B cell (primary cell): Measurements from ENCODE around the gene USP7. TPM values are rescaled to one million over a fixed set of nuclear protein-coding genes. Genes with fewer than 3 reads are reported as not detected.

Source experiments
- ATAC-seq: fragments of 200-7000 bp; cut with Tn5 transposase; one replicate; pipeline ENCODE4 v1.10.0; 2021; ENCODE audit warnings: low read depth, mild to moderate bottlenecking, moderate number of reproducible peaks, moderate library complexity
- CTCF ChIA-PET: fragments of 350-600 bp; sonication (Branson Sonifier 250); formaldehyde crosslinking; loops from one replicate; lab custom pipeline; 2021; ENCODE audit warnings: antibody characterized with exemption, inconsistent platforms; lab: Charles Lee
- POLR2A ChIA-PET: fragments of 350-600 bp; sonication (Branson Sonifier 250); formaldehyde crosslinking; loops from one replicate; lab custom pipeline; 2021; ENCODE audit warnings: antibody characterized with exemption; lab: Charles Lee
- DNase-seq: peaks from one replicate; pipeline ENCODE4 v3.0.0; 2013
- H2AFZ ChIP-seq: 2 replicates; pipeline ENCODE4 v1.6.1; 2012; ENCODE audit warnings: mild to moderate bottlenecking, low read depth, low read length; ENCODE audit not compliant: insufficient read depth, poor library complexity, severe bottlenecking
- H3K27ac ChIP-seq, 2 donors: 1 replicate in 1 of 2; 2 replicates in 1 of 2; pipeline ENCODE4 v1.5.1; 2012 to 2013; ENCODE audit warnings: low read length in 2 of 2, mild to moderate bottlenecking in 2 of 2, moderate library complexity in 1 of 2
- H3K27me3 ChIP-seq, 4 experiments: fragments of 200-600 bp in 1 of 4; sonication (generic) in 1 of 4; replicated peaks in 1 of 4; 1 replicate in 2 of 4; 2 replicates in 2 of 4; pipeline versions ENCODE4 v1.6.1 to v1.7.0; 2013 to 2016; ENCODE audit warnings: low read length in 3 of 4, mild to moderate bottlenecking in 2 of 4, mixed read lengths in 1 of 4, moderate library complexity in 1 of 4; ENCODE audit not compliant: insufficient read depth in 4 of 4, control insufficient read depth in 3 of 4; ENCODE audit errors: control extremely low read depth in 1 of 4
- H3K36me3 ChIP-seq, 2 experiments: replicated peaks in 1 of 2; 1 replicate in 1 of 2; 2 replicates in 1 of 2; pipeline versions ENCODE4 v1.6.1 to v1.7.1; 2013; ENCODE audit warnings: low read length in 1 of 2; ENCODE audit not compliant: insufficient read depth in 2 of 2, control insufficient read depth in 1 of 2; ENCODE audit errors: control extremely low read depth in 1 of 2, extremely low read depth in 1 of 2
- H3K4me1 ChIP-seq, 2 donors: fragments of 200-600 bp in 1 of 2; sonication (generic) in 1 of 2; 1 replicate in 1 of 2; 2 replicates in 1 of 2; pipeline versions ENCODE4 v1.5.1 to v1.6.1; 2013 to 2017; ENCODE audit warnings: low read length in 2 of 2; ENCODE audit not compliant: control insufficient read depth in 2 of 2, insufficient read depth in 2 of 2
- H3K4me2 ChIP-seq: replicated peaks from 2 replicates; pipeline ENCODE3; 2012; ENCODE audit warnings: mild to moderate bottlenecking, low read depth, low read length; ENCODE audit not compliant: poor library complexity, severe bottlenecking
- H3K4me3 ChIP-seq, 5 experiments: fragments of 200-600 bp in 1 of 5; sonication (generic) in 1 of 5; 1 replicate in 3 of 5; 2 replicates in 2 of 5; pipeline versions ENCODE4 v1.5.1 to v1.7.0; 2011 to 2016; ENCODE audit warnings: low read length in 4 of 5, mild to moderate bottlenecking in 4 of 5, low read depth in 2 of 5, control low read depth in 1 of 5, moderate library complexity in 1 of 5; ENCODE audit not compliant: insufficient read depth in 1 of 5; ENCODE audit errors: control extremely low read depth in 1 of 5, extremely low read depth in 1 of 5
- H3K79me2 ChIP-seq: fragments of 200-600 bp; sonication (generic); one replicate; pipeline ENCODE4 v1.6.0; 2016; ENCODE audit warnings: low read length; ENCODE audit not compliant: control insufficient read depth, insufficient read depth
- H3K9ac ChIP-seq: fragments of 200-600 bp; sonication (generic); 2 replicates; pipeline ENCODE4 v1.6.1; 2017; ENCODE audit warnings: mild to moderate bottlenecking, low read length, moderate library complexity
- H3K9me3 ChIP-seq, 3 donors: one replicate each; pipeline versions ENCODE4 v1.6.1 to v1.7.1; 2013; ENCODE audit warnings: low read length in 2 of 3; ENCODE audit not compliant: control insufficient read depth in 2 of 3, insufficient read depth in 1 of 3; ENCODE audit errors: control extremely low read depth in 1 of 3
- H4K20me1 ChIP-seq: 2 replicates; pipeline ENCODE4 v1.6.0; 2012; ENCODE audit warnings: mild to moderate bottlenecking, low read length; ENCODE audit not compliant: insufficient read depth, control insufficient read depth, poor library complexity, severe bottlenecking
- H3K27ac Mint-ChIP-seq: one replicate; pipeline ENCODE4 v1.8.0; 2021; ENCODE audit warnings: mixed read lengths
- H3K27me3 Mint-ChIP-seq: one replicate; pipeline ENCODE4 v1.8.0; 2021; ENCODE audit warnings: mixed read lengths
- H3K4me1 Mint-ChIP-seq: one replicate; pipeline ENCODE4 v1.8.0; 2021; ENCODE audit warnings: mixed read lengths
- H3K4me3 Mint-ChIP-seq: one replicate; pipeline ENCODE4 v1.8.0; 2021; ENCODE audit warnings: mixed read lengths
- H3K9me3 Mint-ChIP-seq: one replicate; pipeline ENCODE4 v1.8.0; 2022; ENCODE audit warnings: mixed read lengths; ENCODE audit not compliant: insufficient read depth
- CTCF ChIP-seq: fragments of 200-600 bp; IDR thresholded peaks from one replicate; pipeline ENCODE4 v1.8.0; 2022; ENCODE audit warnings: antibody characterized with exemption, mild to moderate bottlenecking
- EZH2 ChIP-seq: IDR thresholded peaks from 2 replicates; pipeline ENCODE4 v1.6.1; 2012; ENCODE audit warnings: borderline replicate concordance, low read depth, mild to moderate bottlenecking, moderate library complexity, low read length; ENCODE audit not compliant: insufficient read depth, poor library complexity, severe bottlenecking
- WGBS: methylation state at CpG from one replicate; pipeline ENCODE4 v1.1.5; 2013; ENCODE audit warnings: missing lambda C conversion rate; ENCODE audit not compliant: insufficient coverage; 5-methylcytosine and 5-hydroxymethylcytosine counted together
- intact Hi-C: fragments of 100-400 bp; cut with micrococcal nuclease; formaldehyde crosslinking; loops from one replicate; pipeline ENCODE4 v1.10.0; 2022
- polyA minus RNA-seq: library from RNA; depleted of rRNA, polyadenylated mRNA; stranded (reverse); fragments of >200 nt; gene quantifications from 2 replicates; pipeline ENCODE4 v1.2.3, GENCODE V29; 2012
- polyA plus RNA-seq: library from polyadenylated mRNA; depleted of rRNA; stranded (reverse); fragments of >200 nt; gene quantifications from 2 replicates; pipeline ENCODE4 v1.2.3, GENCODE V29; 2012
- total RNA-seq, 2 donors: library from RNA; stranded (reverse); fragments of 120-200 nt in 1 of 2; gene quantifications; 1 replicate in 1 of 2; 2 replicates in 1 of 2; pipeline versions ENCODE4 v1.2.3 to v1.2.4, GENCODE V29; 2013 to 2022

The USP7 gene
- total RNA-seq (223 and 232 TPM in 2 replicates), polyA plus RNA-seq (27.4 and 65.3 TPM in 2 replicates), polyA minus RNA-seq (121 and 182 TPM in 2 replicates)
- 108 TPM for total RNA-seq (2013)

DNA sequence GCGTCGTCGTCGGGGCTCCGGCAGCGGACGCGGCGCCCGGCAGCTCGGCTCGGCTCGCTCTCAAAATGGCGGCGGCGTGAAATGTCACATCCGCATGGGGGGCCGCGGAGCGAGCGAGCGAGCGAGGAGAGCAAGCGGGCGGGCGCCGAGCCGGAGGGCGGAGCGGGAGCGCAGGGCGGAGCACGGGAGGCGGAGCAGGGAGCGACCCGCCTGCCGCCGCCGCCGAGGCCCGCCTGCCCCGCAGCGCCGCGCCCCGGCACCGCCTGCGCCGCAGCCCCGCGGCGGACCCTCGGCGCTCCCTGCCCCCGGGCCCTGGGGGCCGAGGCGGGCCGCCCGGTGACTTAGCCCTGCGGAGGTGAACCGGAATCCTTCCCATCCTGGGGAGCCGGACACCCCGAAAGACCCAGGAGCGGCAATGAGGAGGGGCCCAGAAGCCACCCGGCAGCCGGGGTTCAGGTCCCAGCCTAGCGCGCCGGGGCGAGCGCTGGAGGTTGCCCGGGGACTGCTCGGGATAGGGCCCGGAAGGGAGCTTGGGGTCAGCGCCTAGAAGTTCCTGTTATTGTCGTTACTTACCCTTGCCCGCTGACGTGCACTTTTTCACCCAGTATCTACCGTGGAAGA, at the start of gene USP7:
Gene USP7 (minus strand): TSS at position 86 of the 621 bp plus-strand sequence. CDS start 621 bp downstream, outside the sequence.
- H2AFZ ChIP-seq = peak within 1 kb of the TSS; percentile 70
- ChIA-PET CTCF (no interaction called here), POLR2A (interaction anchor here (0.5 to 1.0 kb wide), 3 partner anchors 9 to 1902 kb away, joined by 4 to 5 read pairs (median 5); partner anchors contain the start of gene HAPSTR1)
- intact Hi-C loops = loop anchor here (2.0 to 5.0 kb wide), 4 partner anchors 27 to 167 kb away; partner anchors contain the start of genes CARHSP1, PMM2 and TMEM186
- peak; percentile 93 for DNase-seq
- H3K4me3 ChIP-seq = peak within 1 kb of the TSS; percentile 56 to 80 (median 65)
- peak within 1 kb of the TSS; percentile 77 for H3K9ac ChIP-seq
- H3K4me1 ChIP-seq = peaks cover 35 to 40% of the 10 kb centered on the region in 2 donors
- H3K79me2 ChIP-seq = peaks cover 52% of the 10 kb centered on the region
- peak; percentile 88 for ATAC-seq
- H3K27ac Mint-ChIP-seq = peak within 1 kb of the TSS; percentile 95
- under 1% methylated on average over 79 of the region's 79 CpGs for WGBS
- no peak for TF ChIP-seq CTCF
- TF ChIP-seq EZH2 = no peak
- H3K4me1 Mint-ChIP-seq = peaks cover 39% of the 10 kb centered on the region
- H3K27me3 Mint-ChIP-seq = peaks cover 5% of the 10 kb centered on the region
- H3K4me3 Mint-ChIP-seq = peak within 1 kb of the TSS; percentile 90
- peaks cover 44% of the 10 kb centered on the region for H4K20me1 ChIP-seq
- H3K9me3 Mint-ChIP-seq = no peaks in the 10 kb centered on the region
- H3K36me3 ChIP-seq = no peaks in the 10 kb centered on the region
- H3K27me3 ChIP-seq = peaks cover 0 to 4% (median 0%) of the 10 kb centered on the region in 4 experiments
- H3K4me2 ChIP-seq = peak within 1 kb of the TSS; percentile 97
- no peaks in the 10 kb centered on the region for H3K9me3 ChIP-seq
- H3K27ac ChIP-seq = peak within 1 kb of the TSS; percentile 87 to 89

GRCh38 chr16:9013508-9013864, 49.8 kb upstream of the USP7 start:
- H3K4me1 ChIP-seq = peaks cover 5 to 7% of the 10 kb centered on the region in 2 donors
- H3K79me2 ChIP-seq = no peaks in the 10 kb centered on the region
- H3K4me3 ChIP-seq = no peak overlapping the region
- ATAC-seq (no peak), DNase-seq (no peak)
- intact Hi-C loops = no loop called here
- peaks cover 0 to 25% (median 6%) of the 10 kb centered on the region in 4 experiments for H3K27me3 ChIP-seq
- peaks cover 5% of the 10 kb centered on the region for H3K4me1 Mint-ChIP-seq
- peaks cover 5% of the 10 kb centered on the region for H3K9me3 Mint-ChIP-seq
- no peak overlapping the region for H3K4me3 Mint-ChIP-seq
- TF ChIP-seq CTCF (no peak), EZH2 (no peak)
- POLR2A ChIA-PET = no interaction called here
- H4K20me1 ChIP-seq = no peaks in the 10 kb centered on the region
- H2AFZ ChIP-seq = no peak overlapping the region
- no peaks in the 10 kb centered on the region for H3K36me3 ChIP-seq
- H3K27ac ChIP-seq = no peak overlapping the region
- H3K27me3 Mint-ChIP-seq = peaks cover 26% of the 10 kb centered on the region
- no peak overlapping the region for H3K9ac ChIP-seq
- H3K27ac Mint-ChIP-seq = no peak overlapping the region
- no peak overlapping the region for H3K4me2 ChIP-seq
- WGBS = 90% methylated on average over 2 of the region's 7 CpGs
- CTCF ChIA-PET = interaction anchor here (1.2 to 1.7 kb wide), 2 partner anchors 77 to 87 kb away, joined by 3 to 4 read pairs; no protein-coding TSS in a partner anchor
- peaks cover 1 to 33% (median 9%) of the 10 kb centered on the region in 3 donors for H3K9me3 ChIP-seq
